ENCODE measurements around the gene STK24. TPM values are rescaled to one million over a fixed set of nuclear protein-coding genes. Genes with fewer than 3 reads are reported as not detected.
A peak's percentile ranks its signal among the peaks of the same experiment; 100 is the strongest.

STK24 gene
- total RNA-seq, 1 donor from 2014 or later = 168 TPM

DNA sequence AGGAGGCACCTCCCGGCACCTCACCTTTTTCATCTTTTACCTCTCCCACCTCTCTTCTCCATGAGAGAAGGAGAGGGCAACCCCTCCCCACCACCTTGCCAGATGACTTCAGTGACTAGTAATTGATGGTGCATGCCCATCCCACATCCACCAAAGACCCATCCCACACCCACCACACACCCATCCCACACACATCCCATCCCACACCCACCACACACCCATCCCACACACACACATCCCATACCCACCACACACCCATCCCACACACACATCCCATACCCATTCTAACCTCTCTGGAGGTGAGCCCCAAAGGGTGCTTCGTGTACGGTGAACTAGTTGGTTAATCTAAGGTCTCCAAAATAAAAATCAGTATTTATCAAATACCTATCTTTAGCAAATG, 44.7 kb downstream of the STK24 start:
- DNase-seq (ENCODE audit: low read depth) (no peak), FAIRE-seq (peak; percentile 32)
- Histone ChIP-seq H3K27me3 (ENCODE audit: control insufficient read depth, insufficient read depth, low read length) (no peaks in the 10 kb centered on the region), H3K4me3 (ENCODE audit: low read depth, low read length) (no peak overlapping the region), H3K36me3 (ENCODE audit: control insufficient read depth, insufficient read depth, low read length) (peaks cover 9% of the 10 kb centered on the region)
- TF ChIP-seq CTCF (IDR thresholded peaks at IDR 0.05; ENCODE audit: insufficient read depth, low read length, severe bottlenecking) = no peak

- Histone ChIP-seq H3K36me3 (ENCODE audit: control insufficient read depth, insufficient read depth, low read length) (peaks cover 7% of the 10 kb centered on the region), H3K4me3 (ENCODE audit: low read depth, low read length) (no peak overlapping the region), H3K27me3 (ENCODE audit: control insufficient read depth, insufficient read depth, low read length) (no peaks in the 10 kb centered on the region)
- TF ChIP-seq CTCF (IDR thresholded peaks at IDR 0.05; ENCODE audit: insufficient read depth, low read length, severe bottlenecking) = no peak
- peak; percentile 73 for FAIRE-seq
- no peak for DNase-seq (ENCODE audit: low read depth)
Observed at GRCh38 chr13:98530217-98530616, 46.7 kb downstream of the STK24 start.

DNA sequence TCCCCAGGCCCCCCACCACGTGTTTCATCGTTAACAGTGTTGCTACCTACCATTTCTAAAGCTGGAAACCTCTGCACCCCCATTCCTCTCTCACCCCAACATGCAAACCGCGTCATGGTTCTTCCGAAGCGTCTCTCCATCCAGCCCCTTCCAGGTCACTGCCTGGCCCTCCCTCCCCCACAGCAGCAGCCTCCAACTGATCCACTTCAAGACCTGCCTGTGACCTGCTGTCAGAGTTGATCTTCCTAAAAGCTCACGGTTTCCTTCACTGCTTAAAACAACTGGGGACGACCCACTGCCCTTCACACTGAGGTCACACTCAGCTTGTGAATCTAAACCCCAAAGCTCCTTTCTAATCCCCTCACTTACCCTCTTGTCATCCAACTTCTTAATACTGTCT, 47.7 kb downstream of the STK24 start:
- no peaks in the 10 kb centered on the region for H3K27me3 ChIP-seq (ENCODE audit: control insufficient read depth, insufficient read depth, low read length)
- no peak for TF ChIP-seq CTCF (IDR thresholded peaks at IDR 0.05; ENCODE audit: insufficient read depth, low read length, severe bottlenecking)
- no peak for FAIRE-seq
- DNase-seq (ENCODE audit: low read depth) = no peak
- H3K36me3 ChIP-seq (ENCODE audit: control insufficient read depth, insufficient read depth, low read length) = peaks cover 9% of the 10 kb centered on the region
- no peak overlapping the region for H3K4me3 ChIP-seq (ENCODE audit: low read depth, low read length)

DNA sequence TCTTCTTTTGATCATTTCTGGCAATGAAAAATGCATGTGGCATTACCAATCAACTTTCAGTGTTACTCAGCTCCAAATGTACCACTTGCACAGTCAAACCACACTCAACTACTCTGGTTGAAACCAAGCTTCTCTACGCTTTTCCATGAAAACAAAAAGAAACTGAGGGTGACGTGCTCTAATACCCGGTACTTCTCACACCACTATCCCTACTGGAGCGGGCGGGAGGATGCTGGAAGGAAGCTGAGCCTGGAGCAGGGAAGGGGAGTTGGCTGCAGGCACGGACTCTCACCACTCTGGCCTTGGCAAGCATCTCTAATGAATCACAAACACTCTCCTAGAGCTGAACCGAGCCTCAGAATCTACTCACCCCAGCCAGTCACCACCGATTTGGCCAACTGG, 48.2 kb downstream of the STK24 start:
- DNase-seq (ENCODE audit: low read depth) (no peak), FAIRE-seq (no peak)
- Histone ChIP-seq H3K36me3 (ENCODE audit: control insufficient read depth, insufficient read depth, low read length) (peaks cover 9% of the 10 kb centered on the region), H3K27me3 (ENCODE audit: control insufficient read depth, insufficient read depth, low read length) (no peaks in the 10 kb centered on the region), H3K4me3 (ENCODE audit: low read depth, low read length) (no peak overlapping the region)
- no peak for TF ChIP-seq CTCF (IDR thresholded peaks at IDR 0.05; ENCODE audit: insufficient read depth, low read length, severe bottlenecking)

DNA sequence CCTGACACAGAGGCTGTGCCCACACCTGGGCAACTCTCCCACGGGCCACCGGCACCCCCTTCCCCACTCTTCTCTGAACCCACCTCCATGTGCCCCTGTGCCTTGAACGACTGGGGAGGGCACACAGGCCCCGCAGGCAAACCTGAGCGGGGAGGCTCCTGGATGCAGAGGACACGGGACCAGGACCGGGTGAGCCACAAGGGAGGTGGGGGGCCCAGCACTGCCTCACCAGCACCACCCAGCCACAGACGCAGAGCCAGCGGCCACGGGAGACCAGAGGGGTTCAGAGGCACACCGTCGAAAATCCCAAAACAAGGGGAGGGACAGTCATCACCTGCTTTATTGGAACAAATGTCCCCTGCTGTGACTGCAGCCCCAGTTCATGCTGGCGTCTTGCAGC, 49.4 kb downstream of the STK24 start:
- peaks cover 9% of the 10 kb centered on the region for H3K36me3 ChIP-seq (ENCODE audit: control insufficient read depth, insufficient read depth, low read length)
- TF ChIP-seq CTCF (IDR thresholded peaks at IDR 0.05; ENCODE audit: insufficient read depth, low read length, severe bottlenecking) = no peak
- H3K4me3 ChIP-seq (ENCODE audit: low read depth, low read length) = no peak overlapping the region
- no peaks in the 10 kb centered on the region for H3K27me3 ChIP-seq (ENCODE audit: control insufficient read depth, insufficient read depth, low read length)
- no peak for DNase-seq (ENCODE audit: low read depth)
- FAIRE-seq = no peak

GRCh38 chr13:98526182-98526512, 50.8 kb downstream of the STK24 start:
- FAIRE-seq (no peak), DNase-seq (ENCODE audit: low read depth) (no peak)
- Histone ChIP-seq H3K27me3 (ENCODE audit: control insufficient read depth, insufficient read depth, low read length) (no peaks in the 10 kb centered on the region), H3K4me3 (ENCODE audit: low read depth, low read length) (no peak overlapping the region), H3K36me3 (ENCODE audit: control insufficient read depth, insufficient read depth, low read length) (peaks cover 7% of the 10 kb centered on the region)
- no peak for TF ChIP-seq CTCF (IDR thresholded peaks at IDR 0.05; ENCODE audit: insufficient read depth, low read length, severe bottlenecking)
